H1 (cell line): ENCODE results near the gene DCUN1D4. TPM values are rescaled to one million over a fixed set of nuclear protein-coding genes. Genes with fewer than 3 reads are reported as not detected.

ENCODE experiments used
- CTCF ChIA-PET: fragments of 300-600 bp; sonication (Branson Sonifier 250); formaldehyde crosslinking; loops from one replicate; lab custom pipeline; 2021; ENCODE audit not compliant: partially characterized antibody; lab: Charles Lee
- POLR2A ChIA-PET: fragments of 300-600 bp; sonication (Branson Sonifier 250); formaldehyde crosslinking; loops from one replicate; lab custom pipeline; 2021; ENCODE audit warnings: inconsistent platforms; ENCODE audit not compliant: partially characterized antibody; lab: Charles Lee
- DNase-seq, 2 experiments: peaks; one replicate each; pipeline versions ENCODE4 v3.0.0 to v3.0.0-alpha.2; 2010 to 2022; ENCODE audit warnings: low spot score in 2 of 2, low read depth in 1 of 2, mixed read lengths in 1 of 2
- FAIRE-seq: peaks from 2 replicates; lab custom pipeline; 2011; peaks lifted over from hg19 to GRCh38; lab: Jason Lieb, UNC
- H2AFZ ChIP-seq: 2 replicates; pipeline ENCODE4 v1.8.1; 2012; ENCODE audit warnings: low read length, inconsistent platforms
- H2AK5ac ChIP-seq: 2 replicates; pipeline ENCODE4 v1.6.1; 2013; ENCODE audit warnings: low read depth, low read length
- H2BK120ac ChIP-seq: replicated peaks from 2 replicates; pipeline ENCODE3; 2013; ENCODE audit warnings: low read depth, low read length, inconsistent platforms
- H2BK12ac ChIP-seq: 2 replicates; pipeline ENCODE4 v1.6.1; 2013; ENCODE audit warnings: low read depth, low read length
- H2BK15ac ChIP-seq: 2 replicates; pipeline ENCODE4 v1.6.1; 2013; ENCODE audit warnings: low read length
- H2BK20ac ChIP-seq: 2 replicates; pipeline ENCODE4 v1.6.1; 2013; ENCODE audit warnings: low read length
- H2BK5ac ChIP-seq: 2 replicates; pipeline ENCODE4 v1.6.1; 2013; ENCODE audit warnings: low read depth, low read length
- H3K14ac ChIP-seq: 2 replicates; pipeline ENCODE4 v1.6.1; 2013; ENCODE audit warnings: inconsistent platforms; ENCODE audit not compliant: insufficient read length
- H3K18ac ChIP-seq: 2 replicates; pipeline ENCODE4 v1.6.1; 2013; ENCODE audit warnings: low read length; ENCODE audit errors: extremely low read depth
- H3K23ac ChIP-seq: 2 replicates; pipeline ENCODE4 v1.6.1; 2013; ENCODE audit warnings: inconsistent platforms; ENCODE audit not compliant: insufficient read length
- H3K23me2 ChIP-seq: 2 replicates; pipeline ENCODE4 v1.6.1; 2013; ENCODE audit warnings: low read depth, low read length
- H3K27ac ChIP-seq: 2 replicates; pipeline ENCODE4 v1.6.1; 2011; ENCODE audit warnings: low read depth, low read length, inconsistent platforms
- H3K27me3 ChIP-seq, 4 experiments: replicated peaks in 1 of 4; 1 replicate in 1 of 4; 2 replicates in 3 of 4; pipeline versions ENCODE4 v1.6.1 to v1.8.1; 2011 to 2013; ENCODE audit warnings: low read length in 3 of 4, mild to moderate bottlenecking in 3 of 4, inconsistent platforms in 2 of 4, mixed read lengths in 2 of 4, moderate library complexity in 1 of 4; ENCODE audit not compliant: control insufficient read depth in 3 of 4, insufficient read depth in 3 of 4; ENCODE audit errors: extremely low read depth in 1 of 4
- H3K36me3 ChIP-seq, 4 experiments: 2 replicates each; pipeline versions ENCODE4 v1.6.1 to v1.8.1; 2011 to 2013; ENCODE audit warnings: mild to moderate bottlenecking in 4 of 4, low read length in 3 of 4, moderate library complexity in 2 of 4, control low read depth in 1 of 4, inconsistent platforms in 1 of 4; ENCODE audit not compliant: insufficient read depth in 4 of 4, control insufficient read depth in 2 of 4
- H3K4ac ChIP-seq: replicated peaks from 2 replicates; pipeline ENCODE3; 2013; ENCODE audit warnings: low read length, low read depth, mixed read lengths, inconsistent platforms; ENCODE audit not compliant: insufficient read length
- H3K4me1 ChIP-seq, 4 experiments: replicated peaks in 1 of 4; 1 replicate in 1 of 4; 2 replicates in 3 of 4; pipeline versions ENCODE4 v1.6.1 to v1.8.1; 2011 to 2013; ENCODE audit warnings: low read length in 3 of 4, inconsistent platforms in 2 of 4, mixed read lengths in 1 of 4; ENCODE audit not compliant: insufficient read depth in 4 of 4, control insufficient read depth in 3 of 4
- H3K4me2 ChIP-seq, 2 experiments: 2 replicates each; pipeline versions ENCODE4 v1.6.1 to v1.8.1; 2011 to 2013; ENCODE audit warnings: low read depth in 2 of 2, low read length in 2 of 2, control low read depth in 1 of 2, inconsistent platforms in 1 of 2, mild to moderate bottlenecking in 1 of 2; ENCODE audit not compliant: insufficient read depth in 1 of 2
- H3K4me3 ChIP-seq, 4 experiments: fragments of 200-600, 300-600 bp in 1 of 4; sonication (generic), shearing (Covaris generic), sonication (Bioruptor Twin) in 1 of 4; 2 replicates each; pipeline versions ENCODE4 v1.5.1 to v1.8.1; 2011 to 2016; ENCODE audit warnings: low read length in 4 of 4, low read depth in 3 of 4, control low read depth in 2 of 4, inconsistent platforms in 2 of 4, mild to moderate bottlenecking in 2 of 4, mixed read lengths in 1 of 4, moderate library complexity in 1 of 4; ENCODE audit not compliant: insufficient read depth in 2 of 4; ENCODE audit errors: extremely low read depth in 1 of 4
- H3K56ac ChIP-seq: replicated peaks from 2 replicates; pipeline ENCODE3; 2013; ENCODE audit warnings: low read depth, mild to moderate bottlenecking, mixed read lengths, low read length, inconsistent platforms; ENCODE audit not compliant: insufficient read length
- H3K79me1 ChIP-seq: 2 replicates; pipeline ENCODE4 v1.6.1; 2013; ENCODE audit warnings: low read depth, low read length, control low read depth
- H3K79me2 ChIP-seq, 2 experiments: 2 replicates each; pipeline versions ENCODE4 v1.6.1 to v1.8.1; 2012 to 2013; ENCODE audit warnings: low read length in 2 of 2, mild to moderate bottlenecking in 2 of 2, inconsistent platforms in 1 of 2; ENCODE audit not compliant: insufficient read depth in 2 of 2, control insufficient read depth in 1 of 2
- H3K9ac ChIP-seq, 4 experiments: replicated peaks in 1 of 4; 1 replicate in 1 of 4; 2 replicates in 3 of 4; pipeline versions ENCODE4 v1.6.1 to v1.8.1; 2011 to 2013; ENCODE audit warnings: low read depth in 3 of 4, low read length in 3 of 4, control low read depth in 2 of 4, mild to moderate bottlenecking in 2 of 4, moderate library complexity in 2 of 4, inconsistent platforms in 1 of 4; ENCODE audit errors: extremely low read depth in 1 of 4
- H3K9me3 ChIP-seq, 2 experiments: 2 replicates each; pipeline versions ENCODE4 v1.6.1 to v1.8.1; 2012 to 2013; ENCODE audit warnings: mild to moderate bottlenecking in 2 of 2, moderate library complexity in 2 of 2, control low read depth in 1 of 2, inconsistent platforms in 1 of 2, low read depth in 1 of 2, low read length in 1 of 2, mixed read lengths in 1 of 2; ENCODE audit not compliant: insufficient read depth in 2 of 2
- H4K20me1 ChIP-seq, 2 experiments: replicated peaks in 1 of 2; 2 replicates each; pipeline versions ENCODE3 to v1.8.1; 2011 to 2013; ENCODE audit warnings: inconsistent platforms in 2 of 2, low read length in 2 of 2, mild to moderate bottlenecking in 1 of 2; ENCODE audit not compliant: insufficient read depth in 2 of 2, control insufficient read depth in 1 of 2
- H4K5ac ChIP-seq: 2 replicates; pipeline ENCODE4 v1.6.1; 2013; ENCODE audit warnings: low read length, low read depth, mixed read lengths, inconsistent platforms; ENCODE audit not compliant: insufficient read length
- H4K8ac ChIP-seq: 2 replicates; pipeline ENCODE4 v1.8.0; 2013; ENCODE audit warnings: mild to moderate bottlenecking, moderate library complexity, low read length, inconsistent platforms; ENCODE audit not compliant: insufficient read depth; ENCODE audit errors: extremely low read depth
- H4K91ac ChIP-seq: replicated peaks from 2 replicates; pipeline ENCODE3; 2013; ENCODE audit warnings: low read length, mixed read lengths, inconsistent platforms; ENCODE audit not compliant: insufficient read length
- SP2 ChIP-seq: IDR thresholded peaks from 2 replicates; pipeline ENCODE4 v1.6.1; 2012; ENCODE audit warnings: mild to moderate bottlenecking, low read length, inconsistent platforms
- TEAD4 ChIP-seq: IDR thresholded peaks from 2 replicates; pipeline ENCODE4 v1.6.1; 2012; ENCODE audit warnings: low read depth, low read length, inconsistent platforms, mixed read lengths
- WGBS, 2 experiments: shearing (Covaris generic) in 1 of 2; methylation state at CpG; one replicate each; pipeline versions ENCODE4 v1.1.6 to v1.1.7; 2013 to 2015; ENCODE audit warnings: low lambda C conversion rate in 2 of 2, mixed read lengths in 2 of 2, inconsistent platforms in 1 of 2, low coverage in 1 of 2, missing lambda C conversion rate in 1 of 2; ENCODE audit not compliant: insufficient replicate concordance in 2 of 2, insufficient coverage in 1 of 2, insufficient read length in 1 of 2; ENCODE audit errors: extremely low coverage in 1 of 2, missing lambda C conversion rate in 1 of 2; 5-methylcytosine and 5-hydroxymethylcytosine counted together
- polyA plus RNA-seq, 7 experiments: library from polyadenylated mRNA; depleted of rRNA in 3 of 7; stranded (reverse) in 5 of 7; unstranded in 2 of 7; fragments of >200 nt in 5 of 7; fragments of 200-250 nt in 2 of 7; gene quantifications; 1 replicate in 5 of 7; 2 replicates in 1 of 7; 4 replicates in 1 of 7; pipeline versions ENCODE4 v1.2.1 to v1.2.3, GENCODE V29; 2011 to 2013; ENCODE audit warnings: missing spikeins in 2 of 7, mixed read lengths in 2 of 7
- total RNA-seq: library from RNA; stranded (reverse); fragmentation: NEBNext Ultra II Directional; extraction: Animal tissue kit (Norgen Biotek cat#: 25700); gene quantifications from 2 replicates; pipeline ENCODE4 v1.2.1, GENCODE V29; 2021

DCUN1D4 gene
- total and polyA plus RNA-seq, 2 of the 8 experiments (the other 6 are each of a cell fraction or from before 2014, with no cell fraction given) = 22.9 to 55.9 TPM

- Histone ChIP-seq H3K36me3 (peaks cover 0 to 21% (median 10%) of the 10 kb centered on the region in 4 experiments; a peak in 6 of 8 replicates), H3K4me3 (no peak overlapping the region), H2BK20ac (no peak overlapping the region), H3K9ac (no peak overlapping the region), H3K18ac (no peak overlapping the region), H2AFZ (no peak overlapping the region), H3K79me1 (no peaks in the 10 kb centered on the region), H2BK15ac (no peak overlapping the region), H3K56ac (no peak overlapping the region), H2BK5ac (no peak overlapping the region), H3K4ac (no peak overlapping the region), H4K5ac (no peak overlapping the region), H4K8ac (no peak overlapping the region), H3K4me2 (no peak overlapping the region), H2BK12ac (no peak overlapping the region), H3K79me2 (no peaks in the 10 kb centered on the region), H2AK5ac (no peak overlapping the region), H2BK120ac (no peak overlapping the region), H4K20me1 (no peaks in the 10 kb centered on the region), H4K91ac (no peak overlapping the region), H3K14ac (no peak overlapping the region), H3K27me3 (no peaks in the 10 kb centered on the region), H3K4me1 (no peaks in the 10 kb centered on the region), H3K23ac (no peak overlapping the region), H3K9me3 (no peaks in the 10 kb centered on the region), H3K23me2 (no peaks in the 10 kb centered on the region), H3K27ac (no peak overlapping the region)
- CTCF ChIA-PET = no interaction called here
- no peak for FAIRE-seq
- POLR2A ChIA-PET = no interaction called here
- no peak for DNase-seq
- WGBS, 2 experiments = 86% methylated on average over 6 of the region's 6 CpGs; no CpG with 5 or more reads in 1 of the 2 experiments
- TF ChIP-seq TEAD4 (no peak), SP2 (no peak)
Measured at GRCh38 chr4:51918251-51918650, 75.3 kb downstream of the DCUN1D4 start.
